ENCODE data around the gene MYO1C.
"Not testable (repeated sequence)": the region's sequence is repeated elsewhere in the genome, so short reads cannot be mapped to it uniquely, and the experiment has no call there.

GRCh38 chr17:1450261-1450660 lies 42.2 kb downstream of the MYO1C start:
- TF ChIP-seq ZNF639 (CRISPR knock-in tag; conservative IDR thresholded peaks at IDR 0.05 in 1 of 2, IDR thresholded peaks at IDR 0.05 in 1 of 2); POLR2A (conservative IDR thresholded peaks at IDR 0.05); JUND (IDR thresholded peaks at IDR 0.05; ENCODE audit: borderline replicate concordance, low read depth, low read length); JUND (tag; IDR thresholded peaks at IDR 0.05; ENCODE audit: borderline replicate concordance, low read depth, low read length); ZBTB8A (IDR thresholded peaks at IDR 0.05; ENCODE audit: partially characterized antibody); HCFC1 (IDR thresholded peaks at IDR 0.05; ENCODE audit: low read depth, low read length); TRIM24 (IDR thresholded peaks at IDR 0.05); ELF2 (CRISPR knock-in tag; IDR thresholded peaks at IDR 0.05): not testable (repeated sequence)
